ENCODE results near the gene RNF141.

The RNF141 gene

DNA sequence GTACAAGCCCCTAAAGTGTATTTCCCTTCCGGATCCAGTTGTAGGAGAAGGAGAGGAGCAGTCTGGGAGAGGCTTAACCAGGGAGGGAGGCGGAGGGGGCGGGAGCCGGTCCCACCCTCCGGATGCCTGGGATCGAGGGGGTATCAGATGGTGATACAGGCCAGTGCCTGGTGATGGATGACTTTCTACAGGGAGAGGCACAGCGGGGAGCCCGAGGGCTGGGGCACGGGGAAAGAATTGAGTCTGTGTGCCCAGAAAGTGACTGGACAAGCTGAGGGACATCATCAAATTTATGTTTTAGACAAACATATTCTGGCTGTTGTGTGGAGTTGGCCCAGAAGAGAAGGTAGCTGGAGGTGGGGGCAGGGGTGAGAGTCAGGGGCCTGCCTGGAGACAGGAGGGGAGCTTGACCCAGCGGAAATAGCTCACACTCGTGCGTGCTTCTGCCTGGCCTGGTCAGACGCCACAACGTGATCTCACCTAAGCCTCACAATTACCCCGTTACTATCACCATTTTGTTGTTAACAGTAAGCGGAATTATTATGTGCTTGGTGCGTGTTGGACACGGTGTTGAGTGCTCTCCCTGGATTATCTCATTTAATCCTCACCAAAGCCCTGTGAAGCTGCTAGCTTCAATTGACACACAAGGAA lies 43.5 kb downstream of the RNF141 start:
- DNase-seq = no peak

DNA sequence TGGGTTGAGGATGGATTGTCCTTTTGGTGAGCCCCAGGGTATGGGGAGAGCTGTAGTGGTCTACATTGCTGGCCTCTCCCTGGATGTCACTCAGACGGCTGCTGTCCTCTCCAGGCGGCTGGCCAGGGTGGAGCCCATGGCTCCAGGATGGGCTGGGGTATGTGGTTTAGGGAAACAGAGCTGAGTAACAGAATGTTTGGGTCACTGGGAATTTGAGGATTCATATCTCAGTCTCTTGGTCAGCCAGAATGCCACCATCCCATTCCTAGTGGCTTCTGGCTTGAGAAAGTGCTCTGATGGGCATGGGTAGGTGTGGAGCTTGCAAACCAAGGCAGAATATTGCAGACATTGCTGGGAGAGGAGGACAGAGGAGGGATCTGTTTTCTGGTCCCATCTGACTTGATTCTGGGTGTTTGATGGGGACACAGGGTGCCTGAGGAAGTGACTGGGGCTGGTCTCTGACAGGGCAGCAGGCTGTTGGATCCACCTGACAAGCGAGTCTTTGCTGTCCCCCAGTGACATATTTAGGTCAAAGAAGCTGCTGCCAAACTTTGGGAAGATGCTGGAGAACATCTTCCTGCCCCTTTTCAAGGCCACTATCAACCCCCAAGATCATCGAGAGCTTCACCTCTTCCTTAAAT lies 44.6 kb downstream of the RNF141 start:
- DNase-seq = no peak

DNA sequence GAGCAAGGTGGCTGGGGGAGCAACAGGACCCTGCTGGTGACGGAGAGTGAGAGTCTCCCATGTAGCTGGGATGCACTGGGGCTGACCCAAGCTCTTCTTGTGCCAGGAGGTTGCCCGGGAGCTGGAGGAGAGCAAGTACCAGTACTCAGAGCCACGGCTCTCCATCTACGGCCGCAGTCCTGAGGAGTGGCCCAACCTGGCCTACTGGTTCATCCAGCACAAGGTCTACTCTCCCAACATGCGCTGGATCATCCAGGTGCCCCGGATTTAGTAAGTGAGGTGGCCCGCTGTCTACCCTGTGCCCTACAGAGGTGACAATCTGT lies 45.6 kb downstream of the RNF141 start:
- DNase-seq = no peak

DNA sequence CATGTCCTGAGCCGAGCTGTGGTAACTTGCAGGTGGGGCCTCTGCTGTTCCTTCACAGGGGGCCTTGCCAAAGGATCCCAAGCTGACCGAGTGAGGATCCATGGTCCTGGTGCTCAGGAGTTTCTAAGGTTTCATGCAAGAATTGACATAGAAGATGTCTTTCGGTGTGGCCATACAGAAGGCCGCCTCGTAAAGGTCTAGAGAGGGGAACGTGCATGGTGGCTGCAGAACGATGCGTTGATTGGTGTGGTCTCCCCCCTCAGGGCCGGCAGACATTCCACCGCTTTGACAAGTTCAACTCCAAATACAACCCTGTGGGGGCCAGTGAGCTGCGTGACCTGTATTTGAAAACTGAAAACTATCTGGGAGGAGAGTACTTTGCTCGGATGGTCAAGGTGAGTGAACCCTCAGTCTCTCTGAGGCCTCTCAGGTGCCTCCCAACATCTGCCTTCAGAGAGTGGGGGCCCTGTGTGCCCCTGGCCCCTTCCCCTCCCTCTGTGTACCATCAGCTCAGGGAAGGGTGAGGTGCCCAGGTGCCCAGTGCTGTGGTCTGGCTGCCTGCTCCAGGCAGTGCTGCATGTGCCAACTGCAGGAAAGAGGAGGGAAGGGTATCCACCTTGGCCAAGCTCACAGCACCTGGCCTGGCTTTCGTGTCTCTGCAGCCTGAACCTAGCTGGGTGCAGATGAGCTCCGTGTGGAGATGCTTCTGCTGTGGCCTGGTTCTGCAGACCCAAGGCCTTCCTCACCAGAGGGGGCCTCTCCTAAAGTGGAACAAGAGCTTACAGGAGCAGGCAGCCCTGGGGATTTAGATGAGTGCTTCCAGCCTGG lies 46.1 kb downstream of the RNF141 start:
- no peak for DNase-seq

DNA sequence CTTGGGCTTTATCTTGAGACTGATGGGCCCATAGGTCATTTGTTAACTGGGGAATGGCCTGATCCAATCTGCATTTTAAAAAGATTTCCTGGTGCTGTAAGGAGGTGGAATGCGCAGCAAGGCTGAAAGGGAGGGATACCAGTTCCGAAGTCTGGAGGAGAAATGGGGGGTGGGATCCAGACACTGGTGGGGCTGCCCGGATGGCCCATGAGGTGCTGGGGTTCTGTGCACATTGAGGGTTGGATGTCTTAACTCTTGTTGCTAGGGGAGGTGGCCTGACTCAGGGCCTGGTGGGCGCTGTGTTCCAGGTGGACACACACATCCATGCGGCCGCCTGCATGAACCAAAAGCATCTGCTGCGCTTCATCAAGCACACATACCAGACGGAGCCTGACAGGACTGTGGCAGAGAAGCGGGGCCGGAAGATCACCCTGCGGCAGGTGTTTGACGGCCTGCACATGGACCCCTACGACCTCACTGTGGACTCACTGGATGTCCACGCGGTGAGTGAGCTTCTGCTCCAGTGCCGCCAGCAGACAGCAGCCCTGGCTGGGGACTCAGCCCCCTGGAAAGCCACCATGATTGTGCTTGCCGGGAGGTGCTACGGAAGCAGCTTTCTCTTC lies 47.8 kb downstream of the RNF141 start:
- no peak for DNase-seq

DNA sequence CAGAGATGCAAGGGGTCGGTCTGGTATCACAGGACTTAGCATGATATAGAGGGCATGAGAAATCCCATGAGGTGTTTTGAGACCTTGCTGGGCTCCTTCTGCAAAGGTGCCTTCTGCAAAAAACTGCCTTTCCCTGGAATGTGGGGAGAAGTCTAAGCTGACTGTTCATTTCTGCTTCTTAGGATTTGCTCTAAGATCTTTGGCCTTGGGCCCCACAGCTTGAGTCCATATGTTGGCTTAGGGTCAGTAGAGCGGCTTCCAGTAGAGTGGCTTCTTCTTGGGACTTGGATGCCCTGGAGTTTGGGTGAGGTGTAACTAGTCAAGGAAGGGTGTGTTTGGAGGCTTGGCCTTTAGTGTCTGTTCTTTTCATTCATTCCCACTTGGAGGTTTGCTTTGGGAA lies 48.9 kb downstream of the RNF141 start:
- DNase-seq = no peak

DNA sequence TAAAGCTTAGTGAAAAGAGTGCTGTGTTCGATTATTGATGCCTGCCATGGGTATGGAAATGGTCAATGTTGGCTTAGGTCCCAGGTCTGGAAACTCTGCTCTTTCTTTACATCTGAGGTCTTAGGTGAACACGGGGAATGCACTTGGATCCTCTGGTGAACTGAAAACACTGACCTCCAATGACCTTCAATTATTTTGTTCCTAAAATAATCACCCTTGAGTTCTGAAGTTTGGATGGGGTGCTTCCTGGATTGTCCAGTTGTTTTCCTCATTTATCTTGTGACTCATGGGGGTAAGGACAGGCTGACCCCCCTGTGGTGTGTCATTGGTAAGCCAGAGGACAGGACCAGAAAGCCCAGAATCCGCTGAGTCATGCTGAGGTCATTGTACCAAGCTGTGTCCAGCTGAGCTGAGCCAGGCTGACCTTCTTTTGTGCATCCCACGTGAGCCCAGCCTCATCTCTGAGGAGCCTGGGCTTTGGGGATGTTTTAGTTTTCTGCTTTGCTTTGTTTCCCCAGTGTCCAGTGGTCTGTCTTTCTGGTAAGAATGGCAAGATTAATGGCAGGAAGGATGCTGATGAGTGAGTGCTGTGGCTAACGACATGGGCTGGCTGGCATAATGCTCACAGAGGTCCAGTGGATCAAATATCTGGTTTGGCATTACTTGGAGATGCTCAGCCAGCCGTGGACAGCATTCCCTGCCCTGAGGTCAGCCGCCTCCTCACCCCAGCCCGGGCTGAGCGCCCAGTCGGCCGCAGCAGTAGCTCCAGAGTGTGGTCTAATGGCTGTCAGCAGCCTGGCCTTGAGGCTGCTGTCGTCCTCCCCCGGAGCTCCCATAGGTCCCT lies 50.4 kb downstream of the RNF141 start:
- DNase-seq = no peak

DNA sequence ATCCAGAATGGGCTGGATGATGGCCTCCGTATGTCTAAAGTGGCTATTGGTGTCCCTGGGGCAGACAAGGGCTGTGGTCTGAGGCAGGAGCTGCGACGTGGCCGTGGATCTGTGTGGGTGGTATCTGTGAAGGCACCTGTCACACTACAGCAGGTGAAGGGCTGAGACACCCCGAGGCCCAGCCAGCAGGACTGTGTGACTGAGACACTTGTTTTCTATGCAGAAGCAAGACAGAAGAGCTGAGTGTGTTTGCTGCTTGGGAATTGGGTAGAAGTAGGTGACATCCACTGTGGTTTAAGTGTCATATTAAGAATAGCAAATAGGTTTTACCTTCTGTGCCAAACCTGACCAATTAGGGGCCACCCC lies 51.0 kb downstream of the RNF141 start:
- no peak for DNase-seq

DNA sequence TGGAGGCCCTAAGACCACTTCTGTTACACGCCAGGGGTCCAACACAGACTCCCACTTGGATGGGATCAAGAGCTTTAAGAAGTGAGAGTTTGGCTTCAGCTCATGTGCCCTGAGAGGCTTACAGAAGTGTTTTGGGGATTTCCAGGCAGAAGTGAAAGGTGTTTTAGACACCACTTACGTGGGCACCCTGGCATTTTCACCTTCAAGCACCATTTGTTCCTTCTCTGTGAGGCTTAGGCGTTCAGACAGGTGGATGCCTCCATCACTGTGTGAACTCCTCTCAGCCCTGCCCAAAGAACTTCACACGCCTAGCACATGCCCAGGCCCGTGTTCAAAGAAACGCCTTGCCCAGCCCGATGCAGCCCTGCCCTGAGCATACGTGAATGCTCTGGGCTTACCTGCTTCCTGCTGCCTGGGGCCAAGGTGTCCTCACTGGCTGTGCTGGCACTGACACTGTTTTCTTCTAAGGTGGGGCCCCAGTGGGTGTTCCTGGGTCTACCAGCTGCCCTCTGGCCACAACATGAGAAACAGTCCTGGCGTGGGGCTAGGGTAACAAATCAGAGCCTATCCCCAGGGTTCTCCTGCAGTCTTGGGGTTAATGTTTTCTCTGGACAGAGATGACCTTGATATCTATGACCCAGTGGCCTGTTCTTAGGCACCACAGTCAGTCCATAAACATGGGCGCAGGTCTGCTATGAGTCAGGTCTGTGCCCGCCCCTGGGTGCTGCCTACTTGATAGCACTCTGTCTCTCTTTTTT lies 51.9 kb downstream of the RNF141 start:
- no peak for DNase-seq

DNA sequence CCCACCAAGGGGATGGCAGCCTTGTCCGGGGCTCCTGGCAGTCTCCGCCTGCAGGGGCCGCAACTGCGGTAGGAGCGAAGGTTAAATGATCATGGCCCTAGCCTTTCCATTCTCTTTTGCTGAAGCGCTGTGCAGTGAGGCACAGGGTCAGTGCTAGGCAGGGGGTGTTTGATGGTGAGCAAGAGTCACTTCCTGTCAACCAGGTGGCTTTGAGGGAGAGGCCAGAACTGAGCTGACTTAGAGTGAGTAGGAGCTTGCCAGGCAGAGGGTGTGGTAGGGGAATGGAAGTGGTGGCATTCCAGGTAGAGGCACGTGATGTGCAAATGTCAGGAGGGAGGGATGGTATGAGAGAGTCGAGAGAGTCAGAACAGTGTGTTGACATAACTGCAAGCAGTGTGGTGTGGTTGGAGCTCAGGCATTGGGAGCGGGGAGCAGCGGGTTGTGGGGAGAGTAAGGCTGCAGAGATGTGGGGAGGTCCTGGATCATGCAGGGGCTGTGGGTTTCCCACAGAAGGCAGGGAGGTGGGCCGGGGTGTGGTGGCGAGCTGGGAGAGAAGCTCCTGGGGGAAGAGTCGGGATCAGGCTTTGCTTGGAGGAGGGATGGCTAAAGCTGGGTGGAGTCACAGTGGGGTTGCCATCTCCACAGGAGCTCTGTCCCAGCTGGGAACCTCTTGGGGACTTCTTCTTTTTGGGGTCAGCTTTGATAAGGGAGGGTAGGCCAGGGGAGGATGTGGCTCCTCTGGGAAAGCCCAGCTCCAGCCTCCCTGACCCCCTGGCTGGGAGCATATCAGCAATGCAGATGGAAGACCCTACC lies 52.7 kb downstream of the RNF141 start:
- DNase-seq = no peak

DNA sequence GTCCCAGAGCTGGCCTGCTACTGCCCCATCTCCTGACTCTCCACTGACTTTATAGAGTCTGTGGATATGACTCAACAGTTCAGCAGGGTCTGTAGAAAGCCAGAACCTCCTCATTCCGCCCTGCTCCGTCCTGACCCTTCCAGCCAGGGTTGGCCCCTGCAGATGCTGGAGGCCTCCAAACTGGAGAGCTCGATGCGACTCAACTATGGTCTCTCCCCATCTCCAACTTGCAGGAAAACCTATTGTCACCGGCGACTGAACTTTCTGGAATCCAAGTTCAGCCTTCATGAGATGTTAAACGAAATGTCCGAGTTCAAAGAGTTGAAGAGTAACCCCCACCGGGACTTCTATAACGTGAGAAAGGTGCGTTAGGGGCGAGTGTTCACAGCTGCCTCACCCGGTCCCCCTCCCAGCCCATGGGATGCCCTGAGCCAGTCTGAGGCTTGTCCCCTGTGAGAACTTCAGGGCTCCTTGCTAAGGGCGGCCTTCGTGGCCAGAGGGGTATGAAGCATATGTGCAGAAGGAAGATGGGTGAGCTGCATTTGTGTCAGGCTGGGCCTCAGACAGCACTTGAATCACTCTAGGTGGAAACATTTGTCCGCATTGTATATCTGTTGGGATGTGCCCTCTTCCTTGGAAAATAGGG lies 53.9 kb downstream of the RNF141 start:
- no peak for DNase-seq

DNA sequence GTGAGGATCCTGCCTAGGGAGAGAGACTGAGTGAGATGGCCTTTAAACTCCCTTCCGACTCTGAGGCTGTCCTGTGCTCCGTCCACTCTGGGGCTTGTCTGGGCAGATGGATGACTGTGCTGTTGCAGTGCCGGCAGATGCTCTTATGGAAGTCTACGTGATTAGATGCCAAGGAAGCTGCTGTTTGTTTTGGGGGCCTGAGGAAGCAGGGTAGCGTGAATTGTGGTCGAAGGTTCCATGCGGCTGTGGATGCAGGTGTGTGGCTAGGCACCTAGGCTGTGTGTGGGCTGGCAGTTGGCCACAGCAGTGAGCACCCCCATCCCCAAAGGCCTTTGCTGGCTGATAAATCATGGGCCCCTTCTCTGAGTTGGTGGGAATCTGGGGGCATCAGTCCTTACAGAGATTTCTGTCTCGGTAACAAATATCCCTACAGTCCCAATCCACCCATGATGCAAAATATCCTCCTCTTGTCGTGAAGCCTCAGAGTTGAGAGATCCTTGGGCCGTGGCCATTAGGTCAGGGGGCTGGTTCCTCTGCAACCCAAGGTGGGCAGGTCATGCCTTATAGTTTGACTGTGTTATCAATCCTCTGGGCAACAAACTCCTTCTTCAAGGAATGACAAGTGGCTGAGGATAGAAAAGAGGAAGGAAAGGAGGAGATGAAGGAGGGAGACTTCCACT lies 54.7 kb downstream of the RNF141 start:
- no peak for DNase-seq

DNA sequence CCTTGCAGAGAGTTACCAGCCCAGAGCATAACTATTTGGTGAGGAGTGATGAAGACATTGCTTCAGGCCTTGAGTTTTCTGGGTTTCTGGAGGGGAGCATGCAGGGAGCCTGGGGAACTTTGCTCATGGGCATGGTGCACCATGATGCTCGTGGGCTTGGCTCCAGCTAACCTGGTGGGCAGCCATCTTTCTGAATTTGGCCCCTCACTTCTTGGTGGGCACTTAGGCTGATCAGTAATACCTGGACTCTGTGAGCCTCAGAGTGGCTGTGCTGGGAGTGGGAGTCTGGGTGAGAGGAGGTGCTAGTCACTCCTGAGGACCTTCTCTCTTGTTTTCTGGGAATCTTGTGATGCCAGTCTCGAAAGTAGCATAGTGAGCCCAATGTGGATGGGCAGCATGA lies 55.3 kb downstream of the RNF141 start:
- no peak for DNase-seq

DNA sequence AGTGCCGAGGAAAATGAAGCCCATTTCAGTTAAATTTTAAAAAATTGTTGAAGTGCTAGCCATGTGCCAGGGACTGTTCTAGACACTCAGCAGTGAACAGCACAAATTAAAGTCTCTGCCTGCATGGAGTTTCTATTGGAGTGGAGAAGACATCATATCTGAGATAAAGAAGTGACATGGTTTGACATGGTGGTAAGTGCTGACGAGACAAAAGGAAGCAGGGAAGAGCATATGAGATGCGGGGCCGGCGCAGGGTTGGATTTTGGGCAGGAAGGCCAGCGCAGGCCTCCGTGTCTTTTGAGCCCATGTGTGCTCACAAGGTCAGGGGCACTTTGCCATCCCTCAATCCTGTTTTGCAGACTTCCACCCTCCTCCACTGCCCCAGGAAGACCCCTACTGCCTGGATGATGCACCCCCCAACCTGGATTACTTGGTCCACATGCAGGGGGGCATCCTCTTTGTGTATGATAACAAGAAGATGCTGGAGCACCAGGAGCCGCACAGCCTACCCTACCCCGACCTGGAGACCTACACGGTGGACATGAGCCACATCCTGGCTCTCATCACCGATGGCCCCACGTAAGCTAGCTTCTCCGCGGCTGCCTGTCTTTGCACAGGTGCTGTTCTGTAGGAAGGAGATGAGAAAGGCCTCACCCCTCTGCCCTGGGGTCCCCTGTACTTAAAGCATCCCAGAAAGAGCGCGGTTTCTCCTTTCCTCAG lies 56.4 kb downstream of the RNF141 start:
- no peak for DNase-seq

DNA sequence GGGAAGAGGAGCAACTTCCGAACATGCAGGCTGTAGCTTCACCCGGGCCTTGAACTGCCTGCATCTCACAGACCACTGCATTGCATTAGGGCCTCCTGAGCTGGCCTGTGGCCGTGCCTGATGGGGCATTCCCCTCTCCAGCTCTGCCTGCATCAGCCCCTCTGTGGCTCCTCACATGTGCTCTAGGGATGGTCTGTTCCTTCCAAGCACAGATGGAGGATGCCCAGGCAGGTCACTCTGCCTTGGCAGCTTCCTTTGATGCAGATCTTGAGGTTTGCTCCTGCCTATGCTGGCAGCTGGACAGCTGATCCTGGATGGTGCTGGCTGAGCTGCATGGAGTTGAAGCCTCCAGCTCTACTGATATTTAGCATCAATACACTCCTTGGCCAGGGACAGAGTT lies 57.4 kb downstream of the RNF141 start:
- DNase-seq = no peak

DNA sequence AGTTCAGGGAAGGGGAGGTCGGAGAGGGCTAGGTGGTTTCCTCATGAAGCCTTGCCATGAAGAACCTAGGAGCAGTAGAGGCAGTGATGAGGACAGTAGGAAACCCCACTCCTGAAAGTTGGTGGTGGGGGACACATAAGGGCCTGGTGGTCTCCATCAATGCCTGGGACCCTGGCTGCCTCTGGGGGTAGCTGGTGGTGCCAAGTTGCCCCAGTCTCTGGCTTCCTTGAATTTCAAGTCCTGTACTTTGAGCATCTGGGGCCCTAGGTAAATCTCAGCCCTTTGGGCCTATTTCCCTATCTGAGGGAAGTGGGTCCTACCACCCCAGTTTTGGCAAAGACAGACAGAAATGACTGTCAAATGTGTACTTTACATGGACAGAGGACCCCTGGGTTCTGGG lies 57.8 kb downstream of the RNF141 start:
- DNase-seq = no peak

DNA sequence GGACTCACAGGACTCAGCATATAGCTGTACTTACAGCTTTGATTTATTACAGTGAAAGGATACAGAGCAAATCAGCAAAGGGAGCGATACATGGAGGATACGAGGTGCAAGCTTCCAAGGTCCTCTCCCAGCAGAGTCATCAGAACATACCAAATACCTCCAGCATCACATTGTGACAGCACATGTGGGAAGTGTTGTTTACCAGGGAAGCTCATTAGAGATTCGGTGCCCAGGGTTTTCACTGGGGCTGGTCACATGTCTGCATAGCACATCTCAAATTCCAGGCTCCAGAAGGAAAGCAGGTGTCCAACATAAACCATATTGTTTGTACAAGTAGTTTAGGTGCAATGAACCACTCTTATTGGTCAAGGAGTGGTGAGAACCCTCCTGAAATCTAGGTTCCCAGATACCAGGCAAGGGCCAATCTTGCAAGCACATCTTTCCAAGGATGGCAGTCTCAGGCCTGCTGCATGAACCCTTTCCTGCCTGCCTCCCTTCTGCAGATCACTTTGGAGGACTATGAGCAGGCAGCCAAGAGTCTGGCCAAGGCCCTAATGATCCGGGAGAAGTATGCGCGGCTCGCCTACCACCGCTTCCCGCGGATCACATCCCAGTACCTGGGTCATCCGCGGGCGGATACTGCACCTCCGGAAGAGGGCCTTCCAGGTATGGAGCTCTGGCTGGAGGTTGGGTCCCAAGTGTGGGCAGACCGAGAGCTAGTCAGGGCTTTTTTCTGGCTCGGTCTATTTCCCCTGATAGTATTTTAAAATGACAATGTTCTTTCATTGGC lies 59.2 kb downstream of the RNF141 start:
- DNase-seq = no peak

DNA sequence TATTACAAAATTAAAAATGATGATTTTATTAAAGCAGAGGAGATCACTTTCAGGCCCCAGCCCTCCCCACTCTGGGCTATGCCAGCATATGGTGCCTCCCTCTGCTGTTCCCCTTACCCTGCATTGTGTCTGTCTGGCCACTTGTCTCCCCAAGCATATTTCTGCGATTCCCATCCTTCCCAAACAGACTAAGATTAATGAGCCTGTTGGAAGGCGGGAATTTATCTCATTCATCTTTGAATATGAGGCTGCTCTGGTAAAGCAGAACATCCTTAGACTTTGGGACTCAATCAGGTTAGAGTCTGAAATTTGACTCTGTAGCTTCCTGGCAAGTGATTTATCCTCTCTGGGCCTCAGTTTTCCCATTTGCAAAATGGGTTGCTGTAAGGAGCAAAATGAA lies 60.2 kb downstream of the RNF141 start:
- no peak for DNase-seq

DNA sequence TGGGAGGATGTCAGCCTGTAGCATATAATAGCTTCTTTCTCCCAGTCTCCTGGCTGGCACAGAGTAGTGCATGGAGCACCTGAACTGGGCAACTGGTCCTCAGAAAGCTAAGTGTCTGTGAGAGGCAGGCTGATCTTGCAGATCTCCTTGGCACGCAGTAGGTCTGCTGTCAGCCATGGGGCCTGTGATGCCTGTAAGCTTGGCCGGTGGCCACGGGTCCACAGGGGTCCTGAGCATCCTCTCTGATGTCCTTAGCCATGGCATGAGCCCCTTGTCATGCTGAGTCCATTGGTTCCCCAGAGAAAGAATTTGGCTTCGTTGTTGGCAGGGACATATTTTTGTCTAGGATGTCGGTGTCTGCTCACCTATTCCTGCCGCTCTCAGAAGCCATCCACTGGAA lies 61.0 kb downstream of the RNF141 start:
- DNase-seq = no peak
